Activated naive CD8-positive, alpha-beta T cell treated with anti-CD3 and anti-CD28 coated beads, Interleukin-2, amount 10 ng/mL, durations not matched to agents 7 days and 5 days (primary cell): ENCODE results near the gene SSBP3. TPM values are rescaled to one million over a fixed set of nuclear protein-coding genes. Genes with fewer than 3 reads are reported as not detected.

Experiments
- ATAC-seq: fragments of 150-1000 bp; cut with Tn5 transposase; one replicate; pipeline ENCODE4 v1.10.0; 2021; ENCODE audit warnings: low read depth, moderate library complexity
- POLR2A ChIA-PET: fragments of 350-600 bp; sonication (Branson Sonifier 250); formaldehyde crosslinking; loops from one replicate; lab custom pipeline; 2021; ENCODE audit warnings: antibody characterized with exemption; lab: Charles Lee
- DNase-seq: peaks from one replicate; pipeline ENCODE4 v3.0.0; 2021
- H3K27ac Mint-ChIP-seq: one replicate; pipeline ENCODE4 v1.8.0; 2022; ENCODE audit warnings: mild to moderate bottlenecking, mixed read lengths
- H3K27me3 Mint-ChIP-seq: one replicate; pipeline ENCODE4 v1.8.0; 2022; ENCODE audit warnings: mild to moderate bottlenecking, moderate library complexity, mixed read lengths
- H3K36me3 Mint-ChIP-seq: one replicate; pipeline ENCODE4 v1.8.0; 2021; ENCODE audit warnings: mild to moderate bottlenecking, mixed read lengths
- H3K4me1 Mint-ChIP-seq: one replicate; pipeline ENCODE4 v1.8.0; 2021; ENCODE audit warnings: mixed read lengths
- H3K4me3 Mint-ChIP-seq: one replicate; pipeline ENCODE4 v1.8.0; 2022; ENCODE audit warnings: mild to moderate bottlenecking, moderate library complexity, mixed read lengths
- H3K9me3 Mint-ChIP-seq: one replicate; pipeline ENCODE4 v1.8.0; 2021; ENCODE audit warnings: mixed read lengths
- total RNA-seq, 2 experiments: library from RNA; stranded (reverse); gene quantifications; one replicate each; pipeline ENCODE4 v1.2.3, GENCODE V29; 2021

The SSBP3 gene
- total RNA-seq, 2 experiments from 2014 or later = 109 to 126 TPM

- Mint-ChIP-seq H3K27me3 (no peaks in the 10 kb centered on the region), H3K27ac (no peak overlapping the region), H3K36me3 (peaks cover 9% of the 10 kb centered on the region), H3K9me3 (no peaks in the 10 kb centered on the region), H3K4me3 (no peak overlapping the region), H3K4me1 (peaks cover 15% of the 10 kb centered on the region)
- ATAC-seq (no peak), DNase-seq (no peak)
- POLR2A ChIA-PET = interaction anchor here (1.5 kb wide), 1 partner anchor 63 kb away, joined by 3 read pairs; no protein-coding TSS in a partner anchor
These were observed 180.1 kb downstream of the SSBP3 start for GRCh38 chr1:54225986-54226559.

- POLR2A ChIA-PET = no interaction called here
- Mint-ChIP-seq H3K4me3 (no peak overlapping the region), H3K27ac (no peak overlapping the region), H3K9me3 (no peaks in the 10 kb centered on the region), H3K27me3 (no peaks in the 10 kb centered on the region), H3K4me1 (peaks cover 12% of the 10 kb centered on the region), H3K36me3 (peaks cover 9% of the 10 kb centered on the region)
- no peak for DNase-seq
- no peak for ATAC-seq
These were observed 180.8 kb downstream of the SSBP3 start for GRCh38 chr1:54225378-54225777.

- no peak overlapping the region for H3K4me3 Mint-ChIP-seq
These were observed 182.0 kb downstream of the SSBP3 start for GRCh38 chr1:54224233-54224632.

GRCh38 chr1:54223441-54224202 is 182.6 kb downstream of the SSBP3 start:
- DNase-seq = no peak
- Mint-ChIP-seq H3K4me1 (no peaks in the 10 kb centered on the region), H3K4me3 (no peak overlapping the region), H3K27me3 (no peaks in the 10 kb centered on the region), H3K9me3 (no peaks in the 10 kb centered on the region), H3K36me3 (peaks cover 15% of the 10 kb centered on the region), H3K27ac (peak overlapping the region; percentile 54)
- POLR2A ChIA-PET = no interaction called here
- no peak for ATAC-seq

More at GRCh38 chr1:54224233-54224632, 182.0 kb downstream of the SSBP3 start:
- Mint-ChIP-seq H3K27ac (peak overlapping the region; percentile 54), H3K9me3 (no peaks in the 10 kb centered on the region), H3K4me1 (peaks cover 3% of the 10 kb centered on the region), H3K27me3 (no peaks in the 10 kb centered on the region), H3K36me3 (peaks cover 12% of the 10 kb centered on the region)
- DNase-seq (no peak), ATAC-seq (no peak)
- POLR2A ChIA-PET = no interaction called here

GRCh38 chr1:54222711-54223110 is 183.5 kb downstream of the SSBP3 start:
- no peak for DNase-seq
- H3K27ac Mint-ChIP-seq = peak overlapping the region; percentile 68
- no peaks in the 10 kb centered on the region for H3K4me1 Mint-ChIP-seq
- POLR2A ChIA-PET = no interaction called here
- no peak for ATAC-seq
- peaks cover 20% of the 10 kb centered on the region for H3K36me3 Mint-ChIP-seq
- no peaks in the 10 kb centered on the region for H3K27me3 Mint-ChIP-seq
- H3K9me3 Mint-ChIP-seq = no peaks in the 10 kb centered on the region
- no peak overlapping the region for H3K4me3 Mint-ChIP-seq

- ATAC-seq = no peak
- Mint-ChIP-seq H3K27me3 (no peaks in the 10 kb centered on the region), H3K27ac (peak overlapping the region; percentile 35), H3K36me3 (peaks cover 24% of the 10 kb centered on the region), H3K4me1 (no peaks in the 10 kb centered on the region), H3K4me3 (no peak overlapping the region), H3K9me3 (no peaks in the 10 kb centered on the region)
- POLR2A ChIA-PET = no interaction called here
- DNase-seq = no peak
These were observed 184.2 kb downstream of the SSBP3 start for GRCh38 chr1:54221867-54222484.

- Mint-ChIP-seq H3K27ac (peak overlapping the region; percentile 52), H3K4me3 (no peak overlapping the region), H3K9me3 (no peaks in the 10 kb centered on the region), H3K4me1 (peaks cover 2% of the 10 kb centered on the region), H3K36me3 (peaks cover 28% of the 10 kb centered on the region), H3K27me3 (no peaks in the 10 kb centered on the region)
- DNase-seq = no peak
- no peak for ATAC-seq
- POLR2A ChIA-PET = no interaction called here
These were observed 184.9 kb downstream of the SSBP3 start for GRCh38 chr1:54221113-54221834.

GRCh38 chr1:54220004-54220811 is 186.0 kb downstream of the SSBP3 start:
- POLR2A ChIA-PET = interaction anchor here (1.1 kb wide), 1 partner anchor 10 kb away, joined by 3 read pairs; no protein-coding TSS in a partner anchor
- Mint-ChIP-seq H3K27me3 (no peaks in the 10 kb centered on the region), H3K36me3 (peaks cover 31% of the 10 kb centered on the region)

GRCh38 chr1:54219688-54220003 is 186.5 kb downstream of the SSBP3 start:
- Mint-ChIP-seq H3K4me1 (peaks cover 2% of the 10 kb centered on the region), H3K4me3 (no peak overlapping the region), H3K27ac (peak overlapping the region; percentile 51), H3K27me3 (no peaks in the 10 kb centered on the region), H3K36me3 (peaks cover 29% of the 10 kb centered on the region), H3K9me3 (no peaks in the 10 kb centered on the region)
- no peak for ATAC-seq
- POLR2A ChIA-PET = interaction anchor here (1.1 kb wide), 1 partner anchor 10 kb away, joined by 3 read pairs; no protein-coding TSS in a partner anchor
- no peak for DNase-seq

More at GRCh38 chr1:54220004-54220811, 186.0 kb downstream of the SSBP3 start:
- peaks cover 2% of the 10 kb centered on the region for H3K4me1 Mint-ChIP-seq
- ATAC-seq (no peak), DNase-seq (no peak)
- H3K27ac Mint-ChIP-seq = peak overlapping the region; percentile 51
- no peak overlapping the region for H3K4me3 Mint-ChIP-seq
- H3K9me3 Mint-ChIP-seq = no peaks in the 10 kb centered on the region

- DNase-seq (no peak), ATAC-seq (no peak)
- POLR2A ChIA-PET = no interaction called here
- Mint-ChIP-seq H3K36me3 (peaks cover 27% of the 10 kb centered on the region), H3K27ac (peak overlapping the region; percentile 5), H3K4me3 (no peak overlapping the region), H3K4me1 (peaks cover 2% of the 10 kb centered on the region), H3K27me3 (no peaks in the 10 kb centered on the region), H3K9me3 (no peaks in the 10 kb centered on the region)
These were observed 187.1 kb downstream of the SSBP3 start for GRCh38 chr1:54218883-54219687.

GRCh38 chr1:54215523-54215922 is 190.7 kb downstream of the SSBP3 start:
- Mint-ChIP-seq H3K9me3 (no peaks in the 10 kb centered on the region), H3K27ac (no peak overlapping the region), H3K27me3 (no peaks in the 10 kb centered on the region), H3K36me3 (peaks cover 35% of the 10 kb centered on the region), H3K4me1 (peaks cover 4% of the 10 kb centered on the region), H3K4me3 (no peak overlapping the region)
- POLR2A ChIA-PET = no interaction called here
- DNase-seq = no peak
- ATAC-seq = no peak

- POLR2A ChIA-PET = no interaction called here
- ATAC-seq = no peak
- Mint-ChIP-seq H3K27ac (no peak overlapping the region), H3K9me3 (no peaks in the 10 kb centered on the region), H3K36me3 (peaks cover 38% of the 10 kb centered on the region), H3K27me3 (no peaks in the 10 kb centered on the region), H3K4me3 (no peak overlapping the region), H3K4me1 (peaks cover 7% of the 10 kb centered on the region)
- DNase-seq = no peak
These were observed 193.3 kb downstream of the SSBP3 start for GRCh38 chr1:54212872-54213271.
